ENCODE data around the gene FRMD4A.
"Not testable (repeated sequence)": the region's sequence is repeated elsewhere in the genome, so short reads cannot be mapped to it uniquely, and the experiment has no call there.

Gene FRMD4A

GRCh38 chr10:14072541-14072940 is 258.2 kb downstream of the FRMD4A start:
- no peak overlapping the region for H3K4me3 Mint-ChIP-seq
- no peaks in the 10 kb centered on the region for H3K9me3 Mint-ChIP-seq
- H3K4me1 Mint-ChIP-seq (ENCODE audit: low read depth) = no peaks in the 10 kb centered on the region
- H3K27me3 Mint-ChIP-seq (ENCODE audit: low read depth) = peaks cover 2% of the 10 kb centered on the region
- no peak overlapping the region for H3K27ac Mint-ChIP-seq
- no peak for DNase-seq (ENCODE audit: low spot score)
- H3K36me3 Mint-ChIP-seq (ENCODE audit: low read depth) = no peaks in the 10 kb centered on the region

GRCh38 chr10:14071956-14072355 is 258.8 kb downstream of the FRMD4A start:
- Mint-ChIP-seq H3K36me3 (ENCODE audit: low read depth) (no peaks in the 10 kb centered on the region), H3K27ac (no peak overlapping the region), H3K9me3 (no peaks in the 10 kb centered on the region), H3K4me3 (no peak overlapping the region), H3K4me1 (ENCODE audit: low read depth) (no peaks in the 10 kb centered on the region), H3K27me3 (ENCODE audit: low read depth) (peaks cover 2% of the 10 kb centered on the region)
- no peak for DNase-seq (ENCODE audit: low spot score)

GRCh38 chr10:14068601-14069250 is 262.0 kb downstream of the FRMD4A start:
- peaks cover 2% of the 10 kb centered on the region for H3K27me3 Mint-ChIP-seq (ENCODE audit: low read depth)
- no peak overlapping the region for H3K4me3 Mint-ChIP-seq
- H3K27ac Mint-ChIP-seq = no peak overlapping the region
- no peaks in the 10 kb centered on the region for H3K36me3 Mint-ChIP-seq (ENCODE audit: low read depth)
- DNase-seq (ENCODE audit: low spot score) = no peak
- H3K4me1 Mint-ChIP-seq (ENCODE audit: low read depth) = no peaks in the 10 kb centered on the region
- H3K9me3 Mint-ChIP-seq = no peaks in the 10 kb centered on the region

GRCh38 chr10:14067638-14068037 is 263.1 kb downstream of the FRMD4A start:
- not testable (repeated sequence) for H3K27me3 Mint-ChIP-seq (ENCODE audit: low read depth); H3K36me3 Mint-ChIP-seq (ENCODE audit: low read depth); H3K4me3 Mint-ChIP-seq; DNase-seq (ENCODE audit: low spot score); H3K9me3 Mint-ChIP-seq; H3K27ac Mint-ChIP-seq; H3K4me1 Mint-ChIP-seq (ENCODE audit: low read depth)

- Mint-ChIP-seq H3K4me1 (ENCODE audit: low read depth) (no peaks in the 10 kb centered on the region), H3K36me3 (ENCODE audit: low read depth) (no peaks in the 10 kb centered on the region), H3K4me3 (no peak overlapping the region), H3K27me3 (ENCODE audit: low read depth) (no peaks in the 10 kb centered on the region), H3K27ac (no peak overlapping the region), H3K9me3 (no peaks in the 10 kb centered on the region)
- DNase-seq (ENCODE audit: low spot score) = no peak
These were observed 264.6 kb downstream of the FRMD4A start for GRCh38 chr10:14066106-14066505.

- Mint-ChIP-seq H3K27ac (no peak overlapping the region), H3K36me3 (ENCODE audit: low read depth) (no peaks in the 10 kb centered on the region), H3K4me3 (no peak overlapping the region), H3K27me3 (ENCODE audit: low read depth) (no peaks in the 10 kb centered on the region), H3K4me1 (ENCODE audit: low read depth) (no peaks in the 10 kb centered on the region), H3K9me3 (no peaks in the 10 kb centered on the region)
- DNase-seq (ENCODE audit: low spot score) = no peak
These were observed 267.0 kb downstream of the FRMD4A start for GRCh38 chr10:14063531-14064285.

- H3K27ac Mint-ChIP-seq = no peak overlapping the region
- H3K36me3 Mint-ChIP-seq (ENCODE audit: low read depth) = no peaks in the 10 kb centered on the region
- DNase-seq (ENCODE audit: low spot score) = no peak
- H3K4me1 Mint-ChIP-seq (ENCODE audit: low read depth) = no peaks in the 10 kb centered on the region
- H3K4me3 Mint-ChIP-seq = no peak overlapping the region
- no peaks in the 10 kb centered on the region for H3K27me3 Mint-ChIP-seq (ENCODE audit: low read depth)
- no peaks in the 10 kb centered on the region for H3K9me3 Mint-ChIP-seq
These were observed 268.0 kb downstream of the FRMD4A start for GRCh38 chr10:14062528-14063260.

- H3K27me3 Mint-ChIP-seq (ENCODE audit: low read depth) = no peaks in the 10 kb centered on the region
- no peak overlapping the region for H3K4me3 Mint-ChIP-seq
- no peaks in the 10 kb centered on the region for H3K4me1 Mint-ChIP-seq (ENCODE audit: low read depth)
- DNase-seq (ENCODE audit: low spot score) = no peak
- H3K36me3 Mint-ChIP-seq (ENCODE audit: low read depth) = no peaks in the 10 kb centered on the region
- H3K27ac Mint-ChIP-seq = no peak overlapping the region
- no peaks in the 10 kb centered on the region for H3K9me3 Mint-ChIP-seq
These were observed 270.2 kb downstream of the FRMD4A start for GRCh38 chr10:14060320-14061070.

- Mint-ChIP-seq H3K36me3 (ENCODE audit: low read depth) (no peaks in the 10 kb centered on the region), H3K9me3 (peaks cover 11% of the 10 kb centered on the region), H3K27ac (no peak overlapping the region), H3K4me3 (no peak overlapping the region), H3K4me1 (ENCODE audit: low read depth) (no peaks in the 10 kb centered on the region), H3K27me3 (ENCODE audit: low read depth) (no peaks in the 10 kb centered on the region)
- DNase-seq (ENCODE audit: low spot score) = no peak
These were observed 274.0 kb downstream of the FRMD4A start for GRCh38 chr10:14056610-14057332.

- H3K27ac Mint-ChIP-seq = no peak overlapping the region
- H3K27me3 Mint-ChIP-seq (ENCODE audit: low read depth) = no peaks in the 10 kb centered on the region
- no peaks in the 10 kb centered on the region for H3K4me1 Mint-ChIP-seq (ENCODE audit: low read depth)
- H3K36me3 Mint-ChIP-seq (ENCODE audit: low read depth) = no peaks in the 10 kb centered on the region
- H3K9me3 Mint-ChIP-seq = peaks cover 11% of the 10 kb centered on the region
- no peak overlapping the region for H3K4me3 Mint-ChIP-seq
- DNase-seq (ENCODE audit: low spot score) = no peak
These were observed 277.8 kb downstream of the FRMD4A start for GRCh38 chr10:14052931-14053330.

- peaks cover 11% of the 10 kb centered on the region for H3K9me3 Mint-ChIP-seq
- no peaks in the 10 kb centered on the region for H3K4me1 Mint-ChIP-seq (ENCODE audit: low read depth)
- H3K27ac Mint-ChIP-seq = no peak overlapping the region
- DNase-seq (ENCODE audit: low spot score) = no peak
- no peak overlapping the region for H3K4me3 Mint-ChIP-seq
- H3K36me3 Mint-ChIP-seq (ENCODE audit: low read depth) = no peaks in the 10 kb centered on the region
- H3K27me3 Mint-ChIP-seq (ENCODE audit: low read depth) = no peaks in the 10 kb centered on the region
These were observed 280.1 kb downstream of the FRMD4A start for GRCh38 chr10:14050598-14050997.

- H3K9me3 Mint-ChIP-seq = peaks cover 1% of the 10 kb centered on the region
- H3K4me1 Mint-ChIP-seq (ENCODE audit: low read depth) = no peaks in the 10 kb centered on the region
These were observed 281.7 kb downstream of the FRMD4A start for GRCh38 chr10:14048930-14049613.

GRCh38 chr10:14047431-14047830 is 283.3 kb downstream of the FRMD4A start:
- no peak for DNase-seq (ENCODE audit: low spot score)
- H3K4me3 Mint-ChIP-seq = no peak overlapping the region
- no peaks in the 10 kb centered on the region for H3K27me3 Mint-ChIP-seq (ENCODE audit: low read depth)
- no peaks in the 10 kb centered on the region for H3K36me3 Mint-ChIP-seq (ENCODE audit: low read depth)
- H3K9me3 Mint-ChIP-seq = no peaks in the 10 kb centered on the region
- H3K27ac Mint-ChIP-seq = no peak overlapping the region
- H3K4me1 Mint-ChIP-seq (ENCODE audit: low read depth) = no peaks in the 10 kb centered on the region

More at GRCh38 chr10:14048930-14049613, 281.7 kb downstream of the FRMD4A start:
- H3K27me3 Mint-ChIP-seq (ENCODE audit: low read depth) = no peaks in the 10 kb centered on the region
- H3K27ac Mint-ChIP-seq = no peak overlapping the region
- no peak overlapping the region for H3K4me3 Mint-ChIP-seq
- no peak for DNase-seq (ENCODE audit: low spot score)
- no peaks in the 10 kb centered on the region for H3K36me3 Mint-ChIP-seq (ENCODE audit: low read depth)

All from T-helper 2 cell treated with Interferon-gamma antibody and Interleukin-4, amounts not matched to agents 5 μg/mL and 100 μg/mL, for 36 hours (primary cell).